ENCODE results near the gene DIPK2B.

Gene DIPK2B

DNA sequence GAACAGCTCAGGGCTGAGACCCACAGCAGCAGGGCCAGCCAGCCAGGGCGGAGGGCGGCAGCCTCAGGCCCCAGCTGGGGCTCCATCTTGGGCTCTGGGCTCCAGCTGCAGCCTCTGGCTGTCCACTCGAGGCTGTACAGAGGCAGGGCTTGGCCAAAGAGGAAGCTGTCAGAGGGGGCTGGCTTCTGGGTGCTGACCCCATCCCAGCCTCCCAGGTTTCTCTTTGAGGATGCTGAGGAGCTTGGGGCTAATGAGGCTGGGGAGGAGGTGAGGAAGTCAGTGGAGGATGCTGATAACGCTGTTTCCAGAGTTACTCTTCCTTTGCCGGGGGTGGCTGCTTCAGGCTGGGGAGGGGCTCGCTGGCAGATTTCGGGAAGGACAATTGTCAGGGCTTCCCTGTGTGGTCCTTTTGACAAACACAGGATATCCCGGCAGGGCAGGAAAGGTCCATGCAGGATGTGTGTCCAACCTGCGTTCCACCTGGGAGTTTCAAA is at the start of gene DIPK2B:
TSS of gene DIPK2B (minus strand) at position 136 of the 494 bp plus-strand sequence. CDS start at position 86, 50 bp downstream.
- FAIRE-seq (no peak), DNase-seq (ENCODE audit: insufficient read length, low spot score) (no peak)
- TF ChIP-seq CTCF (IDR thresholded peaks at IDR 0.05; ENCODE audit: insufficient read depth, missing control alignments) = no peak

GRCh38 chrX:45240301-45240700 is 39.6 kb upstream of the DIPK2B start:
- DNase-seq (ENCODE audit: insufficient read length, low spot score) = no peak
- no peak for TF ChIP-seq CTCF (IDR thresholded peaks at IDR 0.05; ENCODE audit: insufficient read depth, missing control alignments)
- no peak for FAIRE-seq

GRCh38 chrX:45238489-45238888 is 37.8 kb upstream of the DIPK2B start:
- FAIRE-seq (no peak), DNase-seq (ENCODE audit: insufficient read length, low spot score) (no peak)
- no peak for TF ChIP-seq CTCF (IDR thresholded peaks at IDR 0.05; ENCODE audit: insufficient read depth, missing control alignments)

- no peak for FAIRE-seq
- no peak for DNase-seq (ENCODE audit: insufficient read length, low spot score)
- no peak for TF ChIP-seq CTCF (IDR thresholded peaks at IDR 0.05; ENCODE audit: insufficient read depth, missing control alignments)
These were observed 32.9 kb upstream of the DIPK2B start for GRCh38 chrX:45233531-45233930.

DNA sequence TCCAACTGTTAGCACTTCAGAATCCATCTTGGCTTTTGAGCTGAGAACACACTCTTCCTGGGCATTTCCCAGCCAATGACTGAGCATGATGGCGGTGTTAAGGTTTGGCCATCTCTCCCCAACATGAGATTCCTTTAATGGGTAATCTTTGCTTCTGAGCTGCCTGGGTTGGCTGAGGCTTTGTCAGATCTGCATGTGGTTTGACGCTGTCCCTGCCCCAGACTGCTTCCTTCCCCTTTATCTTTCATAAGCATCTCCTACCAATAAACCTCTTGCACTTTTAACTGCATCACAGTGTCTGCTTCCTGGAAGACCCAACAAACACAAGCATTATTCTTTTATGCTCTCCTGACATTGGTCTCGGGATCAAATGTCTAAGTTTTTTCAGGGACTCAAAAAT is 31.5 kb upstream of the DIPK2B start:
- FAIRE-seq = no peak
- TF ChIP-seq CTCF (IDR thresholded peaks at IDR 0.05; ENCODE audit: insufficient read depth, missing control alignments) = no peak
- no peak for DNase-seq (ENCODE audit: insufficient read length, low spot score)

DNA sequence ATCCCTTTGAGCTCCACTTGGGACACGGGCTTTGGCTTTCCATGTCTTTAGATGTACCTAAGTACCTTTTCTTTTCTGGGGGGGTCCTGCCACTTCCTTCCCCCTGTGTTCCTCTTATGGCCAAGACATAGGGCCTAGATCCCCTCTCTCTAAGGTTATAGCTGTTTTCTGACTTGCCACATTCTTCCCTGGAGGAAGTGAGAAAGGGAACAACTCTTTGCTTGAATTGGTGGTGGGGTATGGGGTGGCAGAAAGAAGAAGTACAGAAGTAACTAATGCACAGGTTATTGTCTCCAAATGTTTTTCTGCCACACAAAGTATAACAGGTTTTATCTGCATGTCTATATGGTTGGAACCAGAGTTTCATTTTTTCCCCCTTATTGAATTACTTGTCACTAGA is 29.7 kb upstream of the DIPK2B start:
- no peak for TF ChIP-seq CTCF (IDR thresholded peaks at IDR 0.05; ENCODE audit: insufficient read depth, missing control alignments)
- DNase-seq (ENCODE audit: insufficient read length, low spot score) (no peak), FAIRE-seq (no peak)

DNA sequence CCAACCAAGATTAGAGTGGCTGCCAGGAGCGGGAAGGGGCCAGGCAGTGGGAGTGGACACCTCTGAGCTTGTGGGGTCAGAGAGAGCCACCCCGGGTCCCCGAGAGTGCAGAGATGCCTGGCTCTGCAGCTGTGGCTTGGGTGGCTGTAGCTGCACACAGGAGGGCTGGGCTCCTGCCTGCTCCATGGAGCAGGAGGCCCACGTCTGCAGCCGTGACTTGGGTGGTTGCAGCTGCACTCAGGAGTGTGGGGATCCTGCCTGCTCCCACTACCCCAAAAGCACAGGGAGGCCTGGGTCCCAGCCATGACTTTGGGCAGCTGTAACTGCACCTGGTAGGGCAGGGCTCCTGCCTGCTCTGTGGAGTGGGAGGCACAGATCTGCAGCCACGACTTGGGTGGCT is 28.7 kb upstream of the DIPK2B start:
- DNase-seq (ENCODE audit: insufficient read length, low spot score) (no peak), FAIRE-seq (no peak)
- TF ChIP-seq CTCF (IDR thresholded peaks at IDR 0.05; ENCODE audit: insufficient read depth, missing control alignments) = no peak

All from D721Med (cell line).